Measurements from ENCODE around the gene PTPRN2.

PTPRN2 gene

GRCh38 chr7:157540606-157541294 is 1046.9 kb downstream of the PTPRN2 start:
- DNase-seq, result no peak

DNA sequence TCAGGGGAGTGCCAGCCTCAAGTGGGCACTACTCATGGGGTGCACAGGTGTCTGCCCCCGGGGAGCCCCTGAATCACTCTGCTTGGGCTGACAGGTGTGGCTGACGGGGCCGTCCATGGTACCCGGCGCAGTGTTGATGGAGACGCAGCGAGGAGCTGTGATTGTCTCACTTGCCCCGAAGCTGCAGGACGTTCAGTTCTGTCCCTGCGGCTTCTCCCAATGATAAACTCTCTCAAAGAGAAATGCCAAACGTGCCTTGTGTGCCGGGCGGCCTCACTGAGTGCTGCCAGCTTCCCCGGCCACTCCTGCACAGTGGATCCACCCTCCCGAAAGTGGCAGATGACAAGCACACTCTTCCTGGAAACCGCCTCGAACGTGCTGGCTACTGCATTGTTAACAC is 1047.6 kb downstream of the PTPRN2 start:
- no peak for DNase-seq

DNA sequence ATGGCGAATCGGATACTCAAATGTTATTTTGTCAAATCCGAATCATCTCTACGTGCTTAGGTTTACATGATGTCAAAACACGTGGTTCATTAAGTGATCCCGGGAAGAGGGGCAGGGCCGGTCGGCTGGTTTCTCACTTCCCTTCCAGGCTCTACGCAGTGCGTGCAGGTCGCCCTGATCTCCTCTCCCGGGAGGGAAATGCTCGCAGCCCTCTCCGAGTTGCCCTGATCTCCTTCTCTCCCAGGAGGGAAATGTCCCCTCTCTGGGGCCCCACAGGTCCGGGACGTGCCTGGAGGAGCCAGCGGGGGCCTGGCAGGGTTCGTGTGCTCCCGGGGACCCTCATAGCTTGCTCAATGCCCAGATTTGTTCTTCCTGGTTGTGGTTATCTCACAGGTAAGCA is 1048.1 kb downstream of the PTPRN2 start:
- no peak for DNase-seq

GRCh38 chr7:157538735-157539134 is 1048.9 kb downstream of the PTPRN2 start:
- DNase-seq, result no peak

GRCh38 chr7:157538321-157538720 is 1049.3 kb downstream of the PTPRN2 start:
- DNase-seq, result no peak

- DNase-seq, result no peak
Observed at GRCh38 chr7:157537056-157537455, 1050.6 kb downstream of the PTPRN2 start.

DNA sequence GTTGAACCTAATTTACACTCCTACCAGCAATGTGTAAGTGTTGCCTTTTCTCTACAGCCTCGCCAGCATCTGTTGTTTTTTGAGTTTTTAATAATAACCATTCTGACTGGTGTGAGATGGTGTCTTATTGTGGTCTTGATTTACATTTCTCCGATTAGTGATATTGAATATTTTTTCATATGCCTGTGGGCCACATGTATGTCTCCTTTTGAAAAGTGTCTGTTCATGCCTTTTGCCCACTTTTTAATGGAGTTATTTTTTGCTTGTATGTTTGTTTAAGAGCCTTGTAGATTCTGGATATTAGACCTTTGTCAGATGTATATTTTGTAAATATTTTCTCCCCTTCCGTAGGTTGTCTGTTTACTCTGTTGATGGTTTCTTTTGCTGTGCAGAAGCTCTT is 1055.6 kb downstream of the PTPRN2 start:
- DNase-seq, result no peak

- DNase-seq, result peak in 1 of 2 experiments; percentile 8
Observed at GRCh38 chr7:157529768-157530560, 1057.7 kb downstream of the PTPRN2 start.

GRCh38 chr7:157528785-157529341 is 1058.8 kb downstream of the PTPRN2 start:
- peak; percentile 3 to 7 for DNase-seq

DNA sequence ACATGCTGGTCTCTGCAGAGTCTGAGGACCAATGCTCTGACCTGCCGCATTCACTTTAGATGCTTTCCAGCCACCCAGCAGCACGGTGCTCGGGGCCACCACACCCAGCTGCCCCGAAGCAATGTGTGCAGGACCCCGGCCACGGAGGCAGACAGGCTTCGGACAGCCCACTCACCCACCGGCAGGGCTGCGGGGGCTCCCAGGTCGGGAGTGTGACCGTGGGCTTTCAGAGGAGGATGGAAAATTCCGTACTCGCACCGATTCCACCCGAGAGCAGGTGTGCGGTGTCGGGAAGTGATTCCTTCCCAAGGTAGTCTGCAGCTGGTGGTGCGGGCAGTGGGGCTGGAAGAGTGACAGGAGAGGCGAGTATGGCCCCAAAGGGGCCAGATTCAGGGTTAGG is 1059.9 kb downstream of the PTPRN2 start:
- DNase-seq, result peak; percentile 3 to 7

- DNase-seq, result no peak
Observed at GRCh38 chr7:157526913-157527634, 1060.5 kb downstream of the PTPRN2 start.

DNA sequence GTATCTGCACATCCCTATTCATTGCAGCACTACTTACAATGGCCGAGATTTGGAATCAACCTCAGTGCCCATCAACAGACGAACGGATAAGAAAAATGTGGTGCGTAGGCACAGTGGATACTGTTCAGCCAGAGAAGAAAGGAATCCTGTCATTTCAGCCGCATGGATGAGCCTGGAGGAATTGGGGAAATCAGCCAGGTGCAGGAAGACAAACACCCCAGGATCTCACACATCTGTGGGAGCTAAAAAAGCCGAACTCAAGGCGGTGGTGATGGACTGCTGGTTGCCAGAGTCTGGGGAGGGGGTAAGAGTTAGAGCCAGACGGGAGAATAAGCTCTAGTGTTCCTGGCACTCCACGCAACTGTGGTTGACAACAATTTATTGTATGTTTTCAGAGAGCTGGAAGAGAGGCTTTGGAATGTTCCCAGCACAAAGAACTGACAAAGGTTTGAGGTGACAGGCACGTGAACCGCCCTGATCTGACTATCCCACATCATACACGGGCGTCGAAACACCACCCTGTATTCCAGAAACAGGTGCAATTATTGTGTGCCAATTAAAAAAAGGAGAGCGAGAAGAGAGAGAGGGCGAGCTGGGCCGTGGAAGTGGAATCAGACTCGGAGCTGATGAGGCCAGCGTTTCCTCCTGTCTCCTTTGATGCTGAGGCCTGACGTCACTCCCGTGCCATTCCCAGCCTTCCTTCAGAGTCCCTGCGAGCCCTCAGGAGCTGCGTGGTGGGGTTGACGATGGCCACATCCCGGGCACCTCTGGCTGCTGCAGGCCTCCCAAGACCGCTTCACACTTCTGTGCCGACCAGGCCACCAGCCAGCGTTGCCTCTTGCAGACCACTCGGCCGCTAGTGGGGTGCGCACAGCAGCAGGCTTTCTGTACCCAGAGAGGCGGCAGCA is 1061.4 kb downstream of the PTPRN2 start:
- DNase-seq, result peak; percentile 4 to 13

- peak; percentile 9 to 15 for DNase-seq
Observed at GRCh38 chr7:157525491-157525915, 1062.1 kb downstream of the PTPRN2 start.

GRCh38 chr7:157524731-157525130 is 1062.9 kb downstream of the PTPRN2 start:
- no peak for DNase-seq

DNA sequence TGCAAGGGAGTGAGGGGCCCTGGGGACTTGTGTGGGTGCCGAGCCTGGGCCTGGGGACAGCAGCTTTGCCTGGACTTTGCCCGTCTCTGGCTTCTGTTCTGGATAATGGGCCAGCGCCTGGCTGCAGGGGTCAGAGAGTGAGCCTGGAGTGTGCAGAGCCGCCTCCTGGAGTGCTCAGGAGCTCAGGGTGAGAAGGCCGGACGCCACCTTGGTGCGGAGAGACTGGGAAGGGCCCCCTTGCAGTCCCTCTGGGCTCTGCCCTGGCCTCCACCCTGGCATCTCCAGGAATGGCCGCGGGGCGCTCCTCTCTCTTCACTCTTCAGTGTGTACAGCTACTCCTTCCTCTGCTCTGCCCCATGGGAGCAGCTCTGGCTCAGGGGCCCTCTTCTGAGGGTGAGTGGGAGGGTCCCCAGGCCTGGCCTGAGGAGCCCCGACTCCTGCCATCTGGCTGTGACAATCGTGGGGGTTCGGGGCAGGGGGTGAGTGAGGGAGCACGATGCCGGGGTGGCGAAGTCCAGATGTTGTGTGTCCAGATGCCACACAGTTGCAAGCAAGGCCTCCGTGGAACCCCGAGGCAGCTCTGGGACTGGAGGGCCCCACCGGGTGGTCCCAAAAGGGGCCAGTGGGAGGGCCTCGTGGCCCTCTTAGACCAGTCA is 1063.7 kb downstream of the PTPRN2 start:
- peak; percentile 4 to 9 for DNase-seq

DNA sequence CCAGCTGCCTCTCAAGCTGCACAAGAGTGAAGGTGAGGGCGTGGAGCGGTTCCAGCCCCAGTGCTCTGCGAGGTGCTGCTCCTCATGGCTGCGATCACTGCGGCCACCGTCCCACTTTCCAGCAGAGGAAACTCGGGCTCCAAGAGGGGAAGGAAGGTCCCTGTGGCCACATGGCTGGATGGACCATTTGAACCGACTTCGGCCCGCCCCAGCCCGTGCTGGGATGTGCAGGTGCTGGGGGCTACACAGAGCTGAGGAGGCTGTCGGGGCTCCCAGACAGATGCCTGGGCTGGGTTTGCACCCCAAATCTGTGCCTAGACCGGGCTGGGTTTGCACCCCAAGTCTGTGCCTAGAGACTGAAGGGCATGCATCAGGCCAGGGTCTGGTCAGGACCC is 1064.3 kb downstream of the PTPRN2 start:
- peak; percentile 1 to 8 for DNase-seq

DNA sequence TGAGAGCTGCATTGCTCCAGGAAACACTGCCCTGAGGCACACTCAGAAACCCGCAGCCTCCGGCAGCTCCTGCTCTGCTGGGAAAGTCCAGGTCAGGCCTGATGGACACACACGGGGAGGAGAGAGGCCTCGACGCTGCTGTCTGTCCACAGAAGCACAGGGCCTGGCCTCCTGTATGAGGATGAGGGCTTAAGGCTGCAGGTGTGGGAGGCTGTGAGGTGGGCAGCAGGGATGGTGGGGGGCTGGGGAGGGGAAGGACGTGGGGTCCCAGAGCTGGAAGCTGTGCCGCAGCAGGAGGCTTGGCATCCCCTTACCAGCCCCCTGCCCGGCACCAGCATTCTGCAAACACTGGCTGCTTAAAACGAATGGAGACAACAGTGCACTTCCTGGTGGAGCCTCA is 1064.7 kb downstream of the PTPRN2 start:
- peak in 1 of 2 experiments; percentile 6 for DNase-seq

DNA sequence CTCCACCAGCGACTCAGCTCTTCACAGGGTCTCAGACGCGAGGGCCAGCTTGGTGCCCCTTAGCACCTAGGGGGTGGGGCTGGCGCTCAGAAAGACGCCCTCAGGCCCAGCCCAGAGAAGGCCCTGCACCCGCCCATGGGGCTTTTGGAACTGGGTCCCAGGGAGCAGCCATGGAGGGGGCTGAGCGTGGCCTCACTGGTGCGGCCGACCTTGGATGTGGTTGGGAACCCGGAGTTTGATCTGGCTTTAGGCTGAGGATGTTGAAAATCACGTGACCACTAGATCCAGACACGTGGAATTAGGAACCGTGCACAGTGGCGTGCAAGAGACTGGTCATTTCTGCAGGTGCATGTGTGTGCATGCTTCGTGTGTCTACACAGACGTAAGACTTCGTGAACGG is 1065.4 kb downstream of the PTPRN2 start:
- peak in 1 of 2 experiments; percentile 9 for DNase-seq

- DNase-seq, result no peak
Observed at GRCh38 chr7:157521752-157522151, 1065.9 kb downstream of the PTPRN2 start.

DNA sequence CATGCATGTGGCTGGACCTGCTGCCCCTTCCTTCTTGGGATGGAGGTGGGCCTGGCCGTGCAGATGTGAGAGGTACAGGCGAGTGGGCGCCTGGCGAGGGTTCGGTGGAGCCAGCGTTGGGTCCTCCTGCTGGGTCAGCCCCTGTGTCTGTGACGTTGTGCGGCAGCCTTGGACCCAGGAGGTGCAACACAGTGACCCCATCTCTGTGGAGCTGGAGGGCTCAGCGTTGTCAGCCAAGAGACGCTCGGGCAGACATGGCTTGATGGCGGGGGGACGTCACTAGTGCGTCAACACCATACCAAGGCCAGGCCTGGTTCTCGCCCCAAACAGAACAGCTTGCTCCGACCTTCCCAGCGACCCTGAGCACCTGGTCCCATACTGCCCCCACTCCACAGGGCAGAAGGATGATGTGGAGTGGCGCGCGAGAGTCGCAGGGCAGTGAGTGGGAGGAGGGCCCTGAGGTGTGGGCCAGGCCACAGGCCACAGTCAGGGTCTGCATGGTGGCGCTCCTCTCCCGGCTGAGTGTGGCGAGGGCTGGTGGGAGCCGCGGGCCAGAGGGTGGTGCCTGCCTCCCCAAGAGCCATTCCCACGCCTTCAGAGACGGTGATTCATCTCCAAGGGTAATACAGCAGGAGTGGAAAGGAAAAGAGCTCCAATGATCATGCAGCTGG is 1066.4 kb downstream of the PTPRN2 start:
- peak; percentile 1 to 3 for DNase-seq

DNA sequence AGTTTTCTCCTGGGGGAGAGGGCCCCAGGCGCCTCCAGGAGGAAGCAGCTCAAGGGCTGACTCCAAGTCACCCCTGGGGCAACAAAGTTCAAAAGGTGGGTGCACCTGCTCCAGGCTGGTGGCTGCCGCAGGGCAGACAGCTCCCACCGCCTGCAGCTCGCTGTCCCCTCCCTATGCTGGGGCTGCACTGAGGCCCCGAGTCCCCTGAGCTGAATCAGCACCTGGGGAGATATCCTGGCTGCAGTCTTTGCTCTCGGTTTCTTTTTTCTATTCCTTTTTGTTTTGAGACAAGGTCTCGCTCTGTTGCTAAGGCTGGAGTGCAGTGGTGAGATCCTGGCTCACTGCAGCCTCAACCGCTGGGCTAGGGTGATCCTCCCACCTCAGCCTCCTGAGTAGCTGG is 1067.4 kb downstream of the PTPRN2 start:
- DNase-seq, result peak in 1 of 2 experiments; percentile 10
